GM10847 (cell line): ENCODE data around the gene ZRANB3.

Source experiments
- POLR2A ChIP-seq: IDR thresholded peaks from 2 replicates; pipeline ENCODE4 v1.6.1; 2011; ENCODE audit not compliant: insufficient read length; ENCODE audit errors: extremely low read depth

Gene ZRANB3

DNA sequence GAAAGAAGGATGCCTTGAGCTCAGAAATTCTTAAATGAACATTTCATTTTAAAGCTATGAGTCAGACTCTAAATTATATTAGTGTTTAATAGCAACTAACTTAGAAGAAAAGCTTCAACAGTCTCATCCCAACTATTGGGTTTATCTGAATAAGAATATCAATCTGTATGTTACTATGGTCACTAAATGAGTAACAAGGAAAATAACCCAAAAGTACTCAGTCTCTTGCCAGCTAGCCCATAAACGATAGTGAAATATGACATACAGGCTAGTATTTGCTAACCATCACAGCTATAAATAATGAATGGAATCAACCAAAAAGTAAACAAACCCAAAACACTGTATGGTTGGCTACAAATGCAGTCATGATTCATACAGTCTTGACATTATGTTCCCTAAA, 304.1 kb downstream of the ZRANB3 start:
- TF ChIP-seq POLR2A: no peak

DNA sequence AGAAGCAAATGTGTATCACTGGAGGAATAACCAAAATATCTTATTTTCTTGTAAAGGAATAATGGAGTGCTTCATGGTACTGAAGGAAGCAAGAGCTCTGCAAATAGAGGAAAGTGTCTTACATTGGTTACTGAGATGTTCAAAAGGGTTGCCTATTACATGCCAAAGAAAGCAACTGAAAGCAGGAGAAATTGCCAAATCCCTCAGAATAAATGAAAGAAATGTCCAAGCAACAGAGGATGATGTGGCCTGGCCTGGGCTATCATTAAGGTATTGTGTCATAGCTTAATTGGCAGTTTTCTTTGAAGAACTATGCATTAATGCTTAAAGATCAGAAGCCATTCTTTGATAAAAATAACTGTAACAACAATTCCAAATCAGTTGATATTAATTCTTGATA, 305.2 kb downstream of the ZRANB3 start:
- no peak for TF ChIP-seq POLR2A

DNA sequence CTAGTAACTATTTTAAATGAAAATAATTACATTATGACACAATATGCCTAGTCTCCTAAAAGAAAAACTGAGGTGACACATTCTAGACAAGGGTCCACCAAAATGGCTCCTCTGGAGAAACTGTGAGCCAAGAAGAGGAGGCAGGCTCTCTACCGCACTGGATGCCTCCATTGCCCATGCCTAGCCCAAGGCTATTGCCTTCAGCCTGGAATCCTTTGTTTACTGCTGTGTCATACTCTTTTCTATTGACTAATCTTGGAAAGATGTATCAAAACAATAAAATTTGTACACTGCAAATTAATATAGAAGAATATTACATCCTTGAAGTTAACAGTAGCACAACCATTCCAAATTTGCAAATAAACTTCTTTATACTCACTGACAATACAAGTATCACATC, 311.8 kb downstream of the ZRANB3 start:
- TF ChIP-seq POLR2A: no peak

DNA sequence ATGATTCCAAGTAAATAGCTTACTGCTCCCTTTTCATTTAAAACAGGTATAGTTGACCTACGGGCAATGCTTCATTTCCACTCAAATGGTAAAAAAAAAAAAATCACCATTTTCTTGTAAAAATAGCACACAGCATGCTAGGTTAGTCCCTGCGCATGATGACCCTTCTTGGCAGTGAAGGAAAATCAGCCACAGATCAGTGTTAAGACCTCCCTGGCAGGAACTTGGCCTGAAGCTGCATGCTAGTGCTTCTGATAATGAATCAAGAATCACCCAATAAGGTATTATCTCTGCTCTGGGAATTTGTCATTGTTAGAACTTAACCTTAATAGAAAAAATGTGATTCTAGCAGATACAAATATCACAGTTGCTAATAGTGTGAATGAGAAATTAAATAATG, 312.6 kb downstream of the ZRANB3 start:
- no peak for TF ChIP-seq POLR2A

DNA sequence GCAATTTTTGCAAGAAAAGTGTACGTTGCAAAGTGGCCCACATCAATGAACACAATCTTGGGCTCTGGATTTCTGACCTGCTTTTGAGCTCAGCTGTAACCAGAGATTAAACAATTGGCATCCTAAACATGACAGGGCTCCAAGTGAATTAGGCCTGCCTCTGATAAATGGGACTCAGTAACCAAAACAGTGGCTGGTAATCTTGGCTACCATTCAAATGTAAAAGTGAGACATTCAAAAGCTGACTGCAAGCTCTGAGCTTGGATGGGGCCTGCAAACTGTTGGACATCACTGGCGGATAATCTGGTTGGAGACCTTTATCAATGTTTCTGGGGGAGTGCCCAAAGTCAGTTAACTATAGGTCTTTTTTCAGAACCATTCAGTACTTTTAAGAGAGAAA, 318.3 kb downstream of the ZRANB3 start:
- no peak for TF ChIP-seq POLR2A

DNA sequence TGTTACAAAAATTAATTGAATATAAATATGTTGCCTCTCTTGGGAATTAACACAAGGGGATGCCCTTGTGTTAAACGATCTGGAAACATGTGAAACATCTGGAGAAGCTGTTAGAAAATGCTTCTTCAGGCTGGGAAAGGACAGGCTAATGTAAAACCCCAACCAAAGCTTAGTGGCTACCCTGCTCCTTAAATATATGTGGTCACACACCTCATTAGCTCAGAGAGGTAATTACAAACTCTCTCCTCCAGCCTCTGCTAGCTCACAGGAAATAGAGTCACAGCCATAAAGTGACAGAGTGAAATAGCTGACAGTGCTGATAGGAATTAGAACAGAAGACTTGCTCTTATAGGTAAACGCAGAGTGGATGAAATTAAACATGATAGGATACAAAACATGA, 323.0 kb downstream of the ZRANB3 start:
- TF ChIP-seq POLR2A: no peak

DNA sequence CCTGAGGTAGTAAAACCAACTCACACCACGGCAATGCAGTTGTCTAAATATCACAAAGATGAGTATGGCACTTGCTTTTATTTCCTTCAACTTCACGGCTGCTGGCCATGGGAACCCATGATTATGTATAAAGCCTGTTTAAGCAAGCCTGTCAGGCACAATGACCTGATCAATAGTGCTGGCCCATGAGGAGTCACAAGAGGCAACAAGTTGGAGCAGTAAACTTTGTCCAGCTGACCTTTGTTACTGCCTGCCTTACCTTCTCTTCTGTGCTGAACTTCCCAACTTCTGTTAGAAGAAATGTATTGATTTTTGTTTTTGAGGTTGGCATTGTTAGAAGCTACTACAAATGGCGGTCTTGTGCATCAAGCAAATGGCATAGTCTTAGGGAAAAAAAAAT, 327.1 kb downstream of the ZRANB3 start:
- no peak for TF ChIP-seq POLR2A

DNA sequence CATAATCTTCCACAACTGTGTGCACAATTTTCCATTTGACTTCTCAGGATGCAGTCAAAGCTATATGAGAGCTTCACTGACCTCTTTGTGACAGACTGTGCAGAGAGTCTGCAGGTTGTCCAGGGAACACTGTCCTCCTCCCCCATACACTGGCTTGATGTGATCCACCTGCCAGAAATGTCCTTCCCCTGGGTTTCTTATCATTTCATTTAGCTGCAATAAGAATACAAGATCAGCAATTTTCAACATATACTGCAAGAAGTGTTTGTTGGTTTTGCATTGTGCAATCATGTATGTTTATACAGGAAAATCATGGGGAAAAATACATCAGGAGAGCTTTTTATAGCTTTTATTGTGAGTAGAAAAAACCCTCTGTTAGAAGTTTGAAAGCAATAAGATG, 328.3 kb downstream of the ZRANB3 start:
- no peak for TF ChIP-seq POLR2A

DNA sequence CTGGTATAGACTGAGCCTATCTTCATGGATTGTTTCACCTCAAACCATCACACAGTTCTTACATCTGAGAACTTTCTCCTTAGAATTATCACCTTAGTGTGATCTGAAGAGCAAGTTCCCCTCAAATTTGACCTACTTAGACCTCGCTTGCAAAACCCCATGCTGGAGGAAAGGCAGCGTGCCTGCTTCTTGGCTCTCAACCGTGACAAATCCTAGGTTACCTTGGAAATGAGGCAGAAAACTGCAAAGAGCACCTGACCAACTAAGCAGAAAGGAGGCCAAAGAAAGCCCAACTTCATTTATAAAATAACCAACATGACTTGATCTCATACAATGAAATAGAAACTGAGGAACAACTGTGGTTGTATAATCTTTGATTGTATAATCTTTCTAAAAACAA, 332.5 kb downstream of the ZRANB3 start:
- TF ChIP-seq POLR2A: no peak

DNA sequence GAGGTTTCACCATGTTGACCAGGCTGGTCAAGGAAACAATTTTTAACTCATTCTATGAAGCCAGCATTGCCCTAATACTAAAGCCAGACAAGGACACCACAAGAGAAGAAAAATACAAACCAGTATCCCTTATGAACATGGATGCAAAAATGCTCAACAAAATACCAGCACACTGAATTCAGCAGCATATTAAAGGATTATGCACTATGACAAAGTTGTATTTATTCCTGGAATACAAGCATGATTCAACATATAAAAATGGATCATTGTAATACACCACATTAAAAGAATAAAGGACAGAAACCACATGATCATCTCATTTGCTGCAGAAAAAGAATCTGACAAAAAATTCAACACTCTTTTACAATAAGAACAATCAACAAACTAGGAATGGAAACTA, 340.2 kb downstream of the ZRANB3 start:
- no peak for TF ChIP-seq POLR2A

DNA sequence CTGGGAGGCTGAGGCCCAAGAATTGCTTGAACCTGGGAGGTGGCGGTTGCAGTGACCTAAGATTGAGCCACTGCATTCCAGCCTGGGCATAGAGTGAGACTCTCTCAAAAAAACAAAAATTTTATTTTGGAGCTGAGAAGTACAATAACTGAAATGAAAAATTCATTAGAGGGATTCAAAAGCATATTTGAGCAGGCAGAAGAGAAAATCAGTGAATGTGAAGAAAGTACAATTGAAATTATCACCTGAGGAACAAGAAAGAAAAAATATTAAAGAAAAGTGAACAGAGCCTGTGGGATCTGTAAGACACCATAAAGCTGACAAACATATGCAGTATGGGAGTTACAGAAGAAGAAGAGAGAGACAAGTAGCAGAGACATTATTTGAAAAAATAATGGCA, 341.9 kb downstream of the ZRANB3 start:
- no peak for TF ChIP-seq POLR2A

DNA sequence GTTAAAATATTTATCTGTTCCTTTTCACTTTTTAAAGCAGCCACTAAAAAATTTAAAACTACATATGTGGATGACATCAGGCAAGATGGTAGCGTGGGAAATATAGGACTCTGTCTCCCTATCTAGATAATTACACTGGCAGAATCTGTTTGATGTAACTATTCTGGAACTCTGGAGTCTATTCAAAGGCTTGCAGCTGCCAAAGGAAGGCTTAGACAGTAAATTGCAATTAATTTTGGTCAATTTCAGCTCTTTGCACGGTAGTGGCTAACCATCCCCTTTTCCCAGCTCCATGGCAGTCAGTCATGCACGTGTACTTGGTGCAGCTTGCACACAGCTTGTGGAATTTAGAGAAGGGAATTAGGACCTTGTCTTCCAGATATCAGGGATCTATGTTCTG, 343.7 kb downstream of the ZRANB3 start:
- TF ChIP-seq POLR2A: no peak

DNA sequence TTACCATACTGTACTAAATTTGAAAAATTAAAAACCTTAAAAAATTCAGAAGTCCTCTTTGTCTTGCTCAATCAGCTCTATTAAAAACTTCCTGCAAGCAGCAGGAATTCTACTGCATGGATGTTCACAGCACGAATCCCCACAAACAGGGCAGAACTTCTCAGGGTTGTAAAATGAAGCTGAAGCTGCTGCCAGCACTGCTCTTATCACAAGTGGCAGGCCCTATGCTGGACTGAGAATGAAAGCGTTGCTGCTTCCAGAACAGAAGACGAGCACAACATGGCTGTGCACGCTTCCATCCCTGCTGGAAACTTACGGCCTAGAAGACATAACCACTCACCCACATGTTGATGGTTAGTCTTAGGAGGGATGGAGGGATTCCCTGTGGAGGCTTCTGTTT, 345.0 kb downstream of the ZRANB3 start:
- TF ChIP-seq POLR2A: no peak

DNA sequence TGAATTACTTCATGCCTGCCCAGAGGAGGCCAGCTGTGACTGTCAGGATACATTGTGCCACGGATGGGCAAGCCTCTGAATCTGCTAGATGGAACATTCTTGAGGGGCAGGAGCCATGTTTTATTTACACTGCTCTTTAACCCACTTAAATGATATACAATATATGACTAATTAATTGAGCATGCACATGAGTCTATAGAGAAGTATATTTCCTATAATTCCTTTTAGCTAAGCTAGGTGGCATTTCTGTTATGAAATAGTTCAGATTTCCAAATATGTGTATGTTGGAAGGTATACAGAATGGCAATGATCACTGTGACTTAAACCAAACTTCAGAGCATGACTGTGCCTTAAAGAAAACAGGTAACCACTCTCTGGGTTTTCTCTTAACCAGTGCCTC, 347.2 kb downstream of the ZRANB3 start:
- TF ChIP-seq POLR2A: no peak

DNA sequence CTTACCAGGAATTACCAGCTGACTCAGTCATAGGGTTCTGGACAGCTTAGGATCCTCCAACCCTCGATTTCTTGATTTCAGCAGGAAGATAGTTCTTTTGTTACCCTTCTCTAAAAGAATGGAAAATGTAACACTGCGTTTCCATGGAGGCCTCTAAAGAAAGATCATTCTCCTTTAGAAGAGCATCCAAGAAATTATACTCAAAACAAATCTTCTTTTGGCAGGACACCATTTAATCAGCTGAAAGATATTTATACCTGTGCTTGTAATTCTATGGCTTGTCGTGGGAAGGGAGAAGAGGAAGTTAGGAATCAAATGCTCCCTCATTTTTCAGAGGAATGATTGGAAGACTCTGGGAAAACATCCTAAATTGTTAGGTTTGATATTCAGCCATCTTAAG, 348.4 kb downstream of the ZRANB3 start:
- TF ChIP-seq POLR2A: no peak

DNA sequence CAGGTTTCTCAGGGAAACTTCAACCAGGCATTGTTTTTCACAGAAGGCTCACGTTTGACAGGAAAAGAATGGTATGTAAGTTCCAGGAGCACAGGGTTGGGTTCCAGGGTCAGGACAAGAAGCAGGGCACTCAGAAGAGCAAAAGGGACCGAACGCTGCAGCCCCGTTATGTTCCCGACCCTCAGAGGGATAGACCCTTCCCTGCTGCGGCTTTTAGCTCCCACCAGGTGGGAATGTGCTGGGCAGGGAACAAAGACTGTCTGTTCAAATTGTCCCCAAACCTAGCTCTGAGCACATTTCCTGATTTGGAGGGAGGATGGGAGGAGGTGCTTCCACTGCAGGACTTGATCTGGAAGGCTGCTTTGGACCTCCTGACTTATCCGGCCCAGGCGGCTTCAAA, 348.8 kb downstream of the ZRANB3 start:
- no peak for TF ChIP-seq POLR2A

DNA sequence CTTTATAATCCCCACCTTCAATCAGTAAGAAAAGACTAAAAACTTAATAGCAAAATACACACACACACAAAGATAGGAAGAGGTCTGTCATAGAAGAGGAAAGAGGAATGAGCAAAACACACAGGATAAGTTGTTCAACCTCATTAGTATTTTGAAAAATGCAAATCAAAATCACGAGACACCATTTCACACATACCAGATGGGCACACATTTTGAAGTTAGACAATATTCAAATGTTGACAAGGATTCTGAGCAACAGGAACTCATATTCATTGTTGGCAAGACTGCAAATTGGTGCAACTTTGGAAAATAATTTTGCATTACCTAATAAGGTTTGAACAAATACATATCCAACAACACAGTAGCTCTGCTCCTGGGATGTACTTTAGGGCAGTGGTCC, 351.3 kb downstream of the ZRANB3 start:
- no peak for TF ChIP-seq POLR2A

DNA sequence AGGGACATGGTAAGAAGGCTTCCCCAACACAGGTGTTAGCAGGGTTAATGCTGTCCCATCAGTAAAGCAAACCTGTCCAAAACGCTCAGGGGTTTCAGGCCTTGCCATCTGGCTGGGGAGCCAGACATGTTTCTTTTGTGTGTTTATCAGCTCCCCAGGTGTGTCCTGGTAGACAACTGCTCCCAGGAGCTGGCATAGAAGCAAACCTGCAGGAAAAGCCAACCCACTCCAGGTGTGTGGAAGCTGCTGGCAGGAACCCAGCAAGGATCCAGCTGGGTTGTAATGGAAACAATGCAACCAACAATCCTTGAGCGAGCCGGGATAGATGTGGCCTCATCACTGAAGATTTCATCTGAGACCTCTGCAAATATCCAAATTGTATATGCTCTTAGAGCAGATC, 355.8 kb downstream of the ZRANB3 start:
- no peak for TF ChIP-seq POLR2A
